LNCaP clone FGC (cell line): ENCODE measurements around the gene LIN54.
A peak's percentile ranks its signal among the peaks of the same experiment; 100 is the strongest.

ENCODE experiments used
- DNase-seq: peaks from one replicate; pipeline ENCODE4 v3.0.0-alpha.2; 2011; ENCODE audit warnings: low read depth
- H3K4me3 ChIP-seq: 2 replicates; pipeline ENCODE4 v1.5.1; 2011; ENCODE audit warnings: mild to moderate bottlenecking, low read depth, low read length, control low read depth
- TF ChIP-seq, protein P1 (sequence below): IDR thresholded peaks from 2 replicates; pipeline ENCODE4 v1.5.1; 2012; ENCODE audit warnings: mild to moderate bottlenecking; ENCODE audit not compliant: control insufficient read depth, insufficient read depth; ENCODE audit errors: extremely low read depth

Gene LIN54

DNA sequence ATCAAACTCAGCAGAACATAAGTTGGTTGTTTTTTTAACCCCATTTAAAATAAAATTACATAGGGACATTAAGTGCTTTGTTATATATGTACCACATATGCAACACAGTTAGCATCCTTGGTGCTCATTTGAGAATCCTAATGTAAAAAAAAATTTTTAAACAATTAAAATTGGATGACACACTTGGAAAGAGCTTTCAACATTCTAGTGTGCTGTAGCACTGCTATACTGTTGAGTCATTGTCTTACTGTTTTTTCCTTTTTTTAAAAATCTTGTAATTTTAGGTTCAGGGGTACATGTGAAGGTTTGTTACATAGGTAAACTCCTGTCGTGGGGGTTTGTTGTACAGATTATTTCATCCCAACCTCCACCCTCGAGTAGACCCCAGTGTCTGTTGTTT is 97.3 kb downstream of the LIN54 start:
- TF ChIP-seq, protein P1, sequence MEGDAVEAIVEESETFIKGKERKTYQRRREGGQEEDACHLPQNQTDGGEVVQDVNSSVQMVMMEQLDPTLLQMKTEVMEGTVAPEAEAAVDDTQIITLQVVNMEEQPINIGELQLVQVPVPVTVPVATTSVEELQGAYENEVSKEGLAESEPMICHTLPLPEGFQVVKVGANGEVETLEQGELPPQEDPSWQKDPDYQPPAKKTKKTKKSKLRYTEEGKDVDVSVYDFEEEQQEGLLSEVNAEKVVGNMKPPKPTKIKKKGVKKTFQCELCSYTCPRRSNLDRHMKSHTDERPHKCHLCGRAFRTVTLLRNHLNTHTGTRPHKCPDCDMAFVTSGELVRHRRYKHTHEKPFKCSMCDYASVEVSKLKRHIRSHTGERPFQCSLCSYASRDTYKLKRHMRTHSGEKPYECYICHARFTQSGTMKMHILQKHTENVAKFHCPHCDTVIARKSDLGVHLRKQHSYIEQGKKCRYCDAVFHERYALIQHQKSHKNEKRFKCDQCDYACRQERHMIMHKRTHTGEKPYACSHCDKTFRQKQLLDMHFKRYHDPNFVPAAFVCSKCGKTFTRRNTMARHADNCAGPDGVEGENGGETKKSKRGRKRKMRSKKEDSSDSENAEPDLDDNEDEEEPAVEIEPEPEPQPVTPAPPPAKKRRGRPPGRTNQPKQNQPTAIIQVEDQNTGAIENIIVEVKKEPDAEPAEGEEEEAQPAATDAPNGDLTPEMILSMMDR: no peak
- H3K4me3 ChIP-seq: no peak overlapping the region
- DNase-seq: no peak

DNA sequence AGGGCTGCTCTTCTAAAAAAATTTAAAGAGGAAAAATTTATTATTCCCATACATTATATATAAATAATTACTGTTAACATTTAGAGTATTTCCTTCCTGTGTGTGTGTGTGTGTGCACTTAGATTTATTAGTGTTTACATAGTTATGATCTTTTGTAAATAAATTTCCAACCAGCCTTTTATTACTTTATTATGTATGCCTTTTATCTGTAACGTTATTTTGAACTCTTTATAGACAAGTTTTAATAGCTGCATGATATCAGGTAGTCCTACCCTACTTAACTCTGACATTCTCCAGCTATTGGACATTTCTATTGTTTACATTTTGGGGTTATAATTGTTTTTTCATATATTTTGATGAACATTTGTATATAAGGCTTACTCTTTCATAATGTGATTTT is 101.3 kb downstream of the LIN54 start:
- TF ChIP-seq, protein P1: no peak
- no peak overlapping the region for H3K4me3 ChIP-seq
- peak; percentile 61 for DNase-seq

DNA sequence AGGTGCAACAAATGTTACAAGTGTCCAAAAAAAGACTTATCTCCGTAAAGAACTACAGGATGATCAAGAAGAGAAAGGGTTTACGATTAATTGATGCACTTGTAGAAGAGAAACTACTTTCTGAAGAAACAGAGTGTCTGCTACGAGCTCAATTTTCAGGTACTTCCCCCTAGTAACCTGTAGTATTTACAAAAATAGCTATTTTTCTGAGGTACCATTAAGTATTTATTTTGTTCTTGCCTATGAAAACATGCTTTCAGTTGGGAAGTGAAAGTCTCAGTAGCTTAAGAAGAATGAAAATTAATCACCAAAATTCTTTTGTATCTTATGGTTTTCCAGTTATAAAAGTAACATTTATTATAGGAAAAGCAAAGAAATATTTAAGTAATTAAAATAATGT is 104.2 kb downstream of the LIN54 start:
- no peak for DNase-seq
- TF ChIP-seq, protein P1: no peak
- no peak overlapping the region for H3K4me3 ChIP-seq

DNA sequence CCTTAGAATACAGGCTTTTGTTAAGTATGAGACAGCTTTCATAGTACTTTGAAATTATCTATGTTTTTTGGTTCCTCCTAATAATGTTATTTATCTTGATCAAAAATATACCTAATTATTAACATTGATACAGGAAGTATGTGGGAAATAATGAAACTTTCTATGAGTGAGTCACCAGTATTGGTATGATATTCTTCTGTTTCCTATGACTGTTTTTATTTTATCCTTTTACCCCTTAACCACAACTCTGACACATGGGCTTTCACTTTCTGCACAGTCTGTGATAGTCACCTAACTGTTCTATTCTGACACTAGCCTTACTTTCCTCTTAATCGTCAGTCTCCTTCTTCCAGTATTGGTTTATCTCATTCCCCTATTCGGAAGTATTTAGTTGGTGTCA is 105.4 kb downstream of the LIN54 start:
- no peak overlapping the region for H3K4me3 ChIP-seq
- DNase-seq: no peak
- TF ChIP-seq, protein P1: no peak

DNA sequence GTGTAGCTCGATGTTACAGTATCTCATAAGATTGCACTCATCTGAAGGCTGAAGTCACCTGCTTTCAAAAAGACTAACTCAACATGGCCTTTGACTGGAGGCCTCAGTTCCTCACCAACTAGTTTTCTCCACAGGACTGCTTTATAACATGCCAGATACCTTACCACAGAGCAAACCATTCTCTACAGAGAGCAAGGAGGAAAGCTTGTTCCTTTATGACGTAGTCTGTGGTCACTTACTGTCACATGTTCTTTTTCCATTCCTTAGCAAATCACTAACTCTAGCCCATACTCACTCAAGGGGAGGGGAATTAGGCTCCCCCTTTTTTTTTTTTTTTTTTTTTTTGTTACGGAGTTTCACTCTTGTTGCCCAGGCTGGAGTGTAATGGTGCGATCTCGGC is 106.9 kb downstream of the LIN54 start:
- DNase-seq: no peak
- TF ChIP-seq, protein P1: no peak
- H3K4me3 ChIP-seq: no peak overlapping the region

DNA sequence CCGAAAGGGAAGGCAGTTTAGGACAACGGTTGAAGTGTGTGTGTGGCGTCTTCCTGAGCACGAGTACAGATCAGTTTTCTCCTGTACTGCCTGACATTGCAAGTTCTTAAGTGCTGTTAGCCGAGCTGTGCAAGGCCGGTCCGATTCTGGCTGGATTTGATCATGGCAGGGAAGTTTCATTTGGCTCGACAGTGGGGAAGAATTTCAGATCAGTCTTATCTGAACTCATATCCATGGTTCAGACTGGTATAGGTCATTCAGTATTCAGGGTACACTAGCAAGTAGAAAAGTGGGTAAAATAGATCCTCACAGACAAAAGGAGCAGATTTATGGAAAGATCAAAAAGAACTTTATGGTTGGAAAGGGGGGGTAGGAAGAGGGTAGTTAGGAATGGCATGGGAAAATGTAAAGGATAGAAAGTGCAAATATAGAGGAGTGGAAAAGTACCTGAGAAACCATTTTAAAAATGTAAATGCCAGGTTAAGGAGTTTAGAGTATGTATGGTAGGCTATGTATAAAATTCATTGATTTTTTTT is 109.4 kb downstream of the LIN54 start:
- no peak for DNase-seq
- H3K4me3 ChIP-seq: peak overlapping the region; percentile 79
- TF ChIP-seq, protein P1: no peak

DNA sequence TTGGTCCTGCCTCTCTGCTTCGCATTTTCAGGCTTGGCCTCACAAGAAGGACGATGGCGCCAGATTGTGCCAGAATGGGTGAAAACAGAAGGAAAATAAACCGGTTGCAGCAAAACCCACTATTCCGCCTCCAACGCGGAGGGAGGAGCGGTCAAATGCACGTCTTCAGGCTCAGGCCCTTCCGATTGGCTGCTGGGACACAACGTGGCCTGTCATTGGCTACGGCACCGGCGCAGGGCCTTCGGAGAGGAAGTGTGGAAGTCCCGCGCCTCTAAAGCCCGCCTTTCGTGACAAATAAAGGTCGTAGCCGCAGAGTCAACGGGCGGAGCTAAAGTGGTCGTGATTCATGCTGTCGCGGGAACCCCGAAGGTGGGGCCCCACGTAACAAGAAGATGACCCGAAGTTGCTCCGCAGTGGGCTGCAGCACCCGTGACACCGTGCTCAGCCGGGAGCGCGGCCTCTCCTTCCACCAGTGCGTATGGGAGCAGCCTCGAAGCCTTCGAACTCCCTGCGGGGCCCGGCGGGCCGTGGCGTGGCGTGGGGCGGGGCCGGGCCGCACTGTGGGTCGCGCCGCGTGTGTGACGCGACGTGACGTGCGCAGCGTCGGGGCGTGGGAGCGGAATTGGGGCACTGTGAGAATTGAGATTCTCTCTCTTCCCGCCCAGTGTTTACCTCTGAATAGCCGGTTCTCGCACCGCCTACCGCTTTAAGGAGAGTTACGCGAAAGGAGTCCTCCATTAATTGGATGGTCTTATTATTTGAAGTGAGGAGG is 110.0 kb downstream of the LIN54 start, which contains the start of gene THAP9:
TSS of gene THAP9 (plus strand) at position 325 of the 772 bp plus-strand sequence. CDS start at position 393, 68 bp downstream.
- TF ChIP-seq, protein P1: no peak
- DNase-seq: peak; percentile 98
- peak within 1 kb of the TSS; percentile 79 for H3K4me3 ChIP-seq
